NB4 (cell line): Measurements from ENCODE around the gene USP21.

Source experiments
- MYC ChIP-seq: IDR thresholded peaks from 2 replicates; pipeline ENCODE4 v1.6.1; 2011; ENCODE audit warnings: low read depth, low read length
- POLR2A ChIP-seq: IDR thresholded peaks from 2 replicates; pipeline ENCODE4 v1.6.1; 2011; ENCODE audit warnings: mild to moderate bottlenecking; ENCODE audit not compliant: insufficient read length; ENCODE audit errors: extremely low read depth
- TF ChIP-seq, protein P1 (sequence below): IDR thresholded peaks from one replicate; pipeline ENCODE4 v1.5.1; 2012; ENCODE audit warnings: low read depth, low read length
- TF ChIP-seq, protein P2 (sequence below): IDR thresholded peaks from 2 replicates; pipeline ENCODE4 v1.6.1; 2011; ENCODE audit warnings: low read depth, low read length

DNA sequence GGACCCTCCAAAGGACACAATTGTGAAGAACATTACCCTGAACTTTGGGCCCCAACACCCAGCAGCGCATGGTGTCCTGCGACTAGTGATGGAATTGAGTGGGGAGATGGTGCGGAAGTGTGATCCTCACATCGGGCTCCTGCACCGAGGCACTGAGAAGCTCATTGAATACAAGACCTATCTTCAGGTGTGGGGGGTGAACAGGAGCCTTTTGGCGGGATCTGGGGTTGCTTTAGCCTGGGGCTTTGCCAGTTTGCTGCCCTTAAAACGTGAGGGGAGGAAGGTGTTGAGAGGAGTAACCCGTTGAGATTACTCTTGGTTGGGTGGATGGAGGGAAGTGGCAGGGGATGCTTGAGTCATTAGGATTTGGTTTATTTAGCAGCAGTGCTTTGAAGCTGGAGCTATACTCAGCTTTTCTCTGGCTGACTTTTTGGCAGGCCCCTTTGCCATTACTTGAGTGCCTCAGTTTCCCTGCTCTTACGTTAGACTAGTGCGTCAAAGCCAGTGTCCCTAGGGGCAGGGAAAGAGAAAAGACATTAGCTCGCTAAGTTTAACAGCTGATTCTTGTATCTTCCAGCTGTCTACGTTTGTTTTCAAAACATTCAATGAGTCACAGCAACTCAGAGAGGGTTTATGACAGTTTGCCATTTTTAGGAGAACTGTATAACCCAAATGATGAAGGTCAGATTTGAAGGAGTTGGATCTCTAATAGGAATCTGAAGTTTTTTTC lies 47.3 kb downstream of the USP21 start:
- TF ChIP-seq, protein P1, sequence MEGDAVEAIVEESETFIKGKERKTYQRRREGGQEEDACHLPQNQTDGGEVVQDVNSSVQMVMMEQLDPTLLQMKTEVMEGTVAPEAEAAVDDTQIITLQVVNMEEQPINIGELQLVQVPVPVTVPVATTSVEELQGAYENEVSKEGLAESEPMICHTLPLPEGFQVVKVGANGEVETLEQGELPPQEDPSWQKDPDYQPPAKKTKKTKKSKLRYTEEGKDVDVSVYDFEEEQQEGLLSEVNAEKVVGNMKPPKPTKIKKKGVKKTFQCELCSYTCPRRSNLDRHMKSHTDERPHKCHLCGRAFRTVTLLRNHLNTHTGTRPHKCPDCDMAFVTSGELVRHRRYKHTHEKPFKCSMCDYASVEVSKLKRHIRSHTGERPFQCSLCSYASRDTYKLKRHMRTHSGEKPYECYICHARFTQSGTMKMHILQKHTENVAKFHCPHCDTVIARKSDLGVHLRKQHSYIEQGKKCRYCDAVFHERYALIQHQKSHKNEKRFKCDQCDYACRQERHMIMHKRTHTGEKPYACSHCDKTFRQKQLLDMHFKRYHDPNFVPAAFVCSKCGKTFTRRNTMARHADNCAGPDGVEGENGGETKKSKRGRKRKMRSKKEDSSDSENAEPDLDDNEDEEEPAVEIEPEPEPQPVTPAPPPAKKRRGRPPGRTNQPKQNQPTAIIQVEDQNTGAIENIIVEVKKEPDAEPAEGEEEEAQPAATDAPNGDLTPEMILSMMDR = no peak
- TF ChIP-seq POLR2A (no peak), MYC (no peak)
- TF ChIP-seq, protein P2, sequence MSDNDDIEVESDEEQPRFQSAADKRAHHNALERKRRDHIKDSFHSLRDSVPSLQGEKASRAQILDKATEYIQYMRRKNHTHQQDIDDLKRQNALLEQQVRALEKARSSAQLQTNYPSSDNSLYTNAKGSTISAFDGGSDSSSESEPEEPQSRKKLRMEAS = no peak
